T47D (cell line): ENCODE measurements around the gene SIPA1L3.

ENCODE experiments used
- DNase-seq, 2 experiments: peaks; one replicate each; pipeline versions ENCODE4 v3.0.0 to v3.0.0-alpha.2; 2011 to 2012; ENCODE audit warnings: low read depth in 1 of 2, low spot score in 1 of 2
- JUND ChIP-seq: IDR thresholded peaks from 2 replicates; pipeline ENCODE4 v1.6.1; 2012; ENCODE audit warnings: low read depth
- in situ Hi-C: cut with HindIII; loops from 2 replicates; pipeline ENCODE4 v1.10.0; 2016; ENCODE audit warnings: low sequenced_read_pairs, low pct_unique_long_range_greater_than_20kb

The SIPA1L3 gene

DNA sequence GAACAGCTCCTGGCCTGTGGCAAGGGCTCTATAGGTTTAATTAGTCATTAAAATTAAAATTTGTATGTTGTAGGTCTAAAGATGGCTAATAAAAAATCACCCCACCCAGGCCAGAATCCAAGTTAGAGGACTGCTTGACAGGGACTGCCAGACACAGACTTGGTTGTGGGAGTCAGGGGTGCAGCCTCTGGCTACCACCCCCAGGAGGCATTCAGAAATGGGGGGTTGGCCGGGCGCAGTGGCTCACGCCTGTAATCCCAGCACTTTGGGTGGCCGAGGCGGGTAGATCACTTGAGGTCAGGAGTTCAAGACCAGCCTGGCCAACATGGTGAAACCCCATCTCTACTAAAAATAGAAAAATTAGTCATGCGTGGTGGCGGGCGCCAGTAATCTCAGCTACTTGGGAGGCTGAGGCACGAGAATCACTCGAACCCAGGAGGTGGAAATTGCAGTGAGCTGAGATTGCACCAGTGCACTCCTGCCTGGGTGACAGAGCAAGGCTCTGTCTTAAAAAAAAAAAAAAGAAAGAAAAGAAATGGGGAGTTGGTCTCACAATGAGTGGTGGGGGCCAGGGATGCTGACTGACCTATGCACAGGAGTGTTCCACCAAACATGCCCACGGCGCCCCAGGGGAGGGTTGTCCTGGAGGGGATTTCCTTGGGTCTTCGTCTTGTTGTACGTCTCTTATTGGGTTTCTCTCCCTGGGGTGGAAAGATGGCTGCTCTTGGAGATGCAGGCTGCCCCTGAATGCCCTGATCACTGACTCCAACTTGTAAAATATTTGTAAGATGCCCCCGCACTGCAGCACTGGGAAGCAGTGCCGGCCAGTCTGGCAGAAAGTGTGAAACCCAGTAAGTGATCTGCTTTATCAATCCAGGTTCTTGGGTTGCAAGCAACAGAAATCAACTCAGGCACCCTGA lies 68.8 kb downstream of the SIPA1L3 start:
- in situ Hi-C loops: no loop called here
- no peak for DNase-seq
- TF ChIP-seq JUND: no peak

DNA sequence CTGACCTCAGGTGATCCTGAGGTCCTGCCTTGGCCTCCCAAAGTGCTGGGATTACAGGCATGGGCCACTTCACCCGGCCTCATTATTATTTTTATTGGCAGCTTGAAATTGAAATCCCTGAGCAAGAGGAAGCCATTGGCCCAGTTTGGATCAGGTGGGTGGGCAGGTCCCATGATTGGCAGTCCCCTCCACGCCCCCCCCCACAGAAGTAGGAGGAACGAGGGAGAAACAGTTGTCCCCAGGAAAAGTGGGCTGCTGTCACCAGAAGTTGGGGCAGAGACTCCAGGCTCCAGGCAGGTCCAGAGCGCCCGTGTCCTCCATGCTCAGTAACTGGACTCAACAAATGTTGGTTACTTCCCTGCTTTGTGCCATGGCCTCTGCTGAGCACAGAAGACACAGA lies 70.4 kb downstream of the SIPA1L3 start:
- DNase-seq: no peak
- in situ Hi-C loops: no loop called here
- no peak for TF ChIP-seq JUND

DNA sequence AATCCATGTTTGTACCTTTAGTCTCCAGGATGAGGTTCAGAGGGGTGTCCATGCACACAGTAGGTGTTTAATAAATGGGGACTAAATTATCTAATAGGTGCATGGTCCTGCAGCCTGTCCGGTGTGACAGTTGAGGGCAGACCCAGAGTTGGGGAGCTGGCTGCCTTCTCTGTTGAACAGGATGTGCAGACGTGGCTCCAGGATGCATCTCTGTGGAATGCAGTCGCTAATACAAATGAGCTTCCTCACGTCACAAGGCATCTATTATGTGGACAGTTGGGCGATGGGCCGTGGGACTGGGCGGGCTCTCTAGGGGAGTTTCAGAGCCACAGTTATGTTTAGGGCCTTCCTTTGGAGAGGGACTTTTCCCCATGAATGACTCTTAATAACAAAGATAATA lies 71.0 kb downstream of the SIPA1L3 start:
- peak in 1 of 2 experiments; percentile 88 for DNase-seq
- no peak for TF ChIP-seq JUND
- in situ Hi-C loops: no loop called here

DNA sequence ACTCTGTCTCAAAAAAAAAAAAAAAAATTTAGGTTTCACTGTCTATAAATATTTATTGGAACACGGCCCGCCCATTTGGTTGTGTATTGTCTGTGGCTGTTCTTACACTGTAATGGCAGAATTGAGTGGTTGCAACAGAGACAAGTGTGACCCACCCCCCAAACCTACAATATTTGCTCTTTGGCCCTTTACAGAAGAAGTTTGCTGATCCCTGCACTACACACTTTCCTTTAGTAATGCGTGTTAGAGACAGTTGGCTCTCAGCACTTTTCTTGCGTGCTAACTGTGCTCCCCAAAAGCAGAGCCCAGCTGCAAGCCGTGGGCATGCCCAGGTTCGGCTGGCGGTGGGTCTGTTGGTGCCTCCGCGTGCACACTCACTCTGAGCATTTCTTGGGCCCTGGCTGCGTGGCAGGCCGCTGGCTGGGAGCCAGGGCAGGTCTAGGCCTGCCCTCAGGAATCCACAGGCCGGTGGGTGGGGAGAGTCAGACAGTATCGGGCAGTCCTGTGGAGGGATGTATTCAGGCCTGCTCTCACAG lies 72.6 kb downstream of the SIPA1L3 start:
- in situ Hi-C loops: no loop called here
- no peak for TF ChIP-seq JUND
- DNase-seq: peak in 1 of 2 experiments; percentile 87

DNA sequence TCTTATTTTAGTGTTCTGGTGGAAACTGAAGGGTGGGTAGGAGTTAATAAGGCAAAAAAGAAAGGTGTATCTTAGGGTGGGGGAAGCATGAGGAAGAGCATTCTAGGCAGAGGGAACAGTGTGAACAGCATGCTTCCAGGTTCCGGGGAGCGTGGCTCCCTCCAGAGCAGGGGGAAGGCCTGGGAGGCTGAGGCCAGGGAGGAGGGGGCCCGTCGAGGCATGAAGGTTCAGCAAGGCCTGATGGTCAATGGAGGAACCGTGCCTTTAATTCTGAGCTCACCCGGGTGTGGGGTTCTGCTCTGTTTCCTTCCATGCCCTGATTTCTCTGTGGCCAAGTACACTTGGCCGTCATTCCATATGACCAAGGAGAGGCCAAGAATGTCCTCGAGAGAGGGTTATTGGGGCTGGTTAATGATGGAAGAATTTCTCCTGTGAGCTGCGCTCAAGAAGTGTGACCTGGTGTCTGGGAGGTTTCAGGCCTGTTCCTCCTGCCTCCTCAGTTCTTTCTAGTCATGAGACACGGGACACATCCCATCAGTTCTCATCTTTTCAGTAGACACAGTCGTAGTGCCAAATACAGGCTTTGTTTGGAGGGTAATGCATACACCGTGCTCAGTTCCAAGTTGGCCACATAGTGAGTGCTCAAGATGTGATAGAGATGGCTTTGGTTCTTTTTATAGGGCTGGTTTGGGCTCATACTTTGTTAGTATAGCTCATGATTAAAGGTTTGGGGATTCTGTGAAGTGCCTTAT lies 73.6 kb downstream of the SIPA1L3 start:
- DNase-seq: no peak
- TF ChIP-seq JUND: no peak
- in situ Hi-C loops: no loop called here

DNA sequence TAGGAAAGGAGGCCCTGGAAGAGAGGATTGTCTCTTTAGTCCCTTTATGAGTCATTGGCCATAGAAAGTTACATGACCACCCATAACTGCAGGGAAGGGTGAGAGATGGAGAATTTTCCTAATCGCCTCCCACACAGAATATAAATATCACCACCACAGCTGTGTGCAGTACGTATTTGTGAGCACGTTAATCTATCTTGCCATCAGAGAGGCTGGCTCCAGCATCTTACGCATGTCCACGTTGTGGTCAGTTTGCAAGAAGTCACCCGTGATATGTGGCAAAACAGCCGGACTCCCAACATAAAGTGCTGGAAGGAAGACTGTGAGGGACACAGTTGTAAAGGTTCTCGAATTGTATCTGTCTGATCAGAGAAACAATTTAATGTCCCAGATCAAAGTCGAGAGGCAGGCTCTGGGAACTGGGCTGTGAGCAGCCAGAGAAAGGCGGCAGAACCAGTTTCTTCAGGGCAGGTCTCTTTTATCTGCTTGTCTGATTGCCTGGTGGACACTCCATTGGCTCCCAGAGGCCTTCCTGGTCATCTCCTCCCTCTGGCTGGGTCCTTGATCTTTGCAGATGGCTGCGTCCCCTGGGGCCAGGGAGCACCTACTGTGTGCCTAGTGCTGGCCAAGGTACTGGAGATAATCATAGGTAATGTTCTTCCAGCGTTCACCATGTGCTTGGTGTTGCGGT lies 74.9 kb downstream of the SIPA1L3 start:
- in situ Hi-C loops: no loop called here
- peak in 1 of 2 experiments; percentile 59 for DNase-seq
- TF ChIP-seq JUND: no peak

DNA sequence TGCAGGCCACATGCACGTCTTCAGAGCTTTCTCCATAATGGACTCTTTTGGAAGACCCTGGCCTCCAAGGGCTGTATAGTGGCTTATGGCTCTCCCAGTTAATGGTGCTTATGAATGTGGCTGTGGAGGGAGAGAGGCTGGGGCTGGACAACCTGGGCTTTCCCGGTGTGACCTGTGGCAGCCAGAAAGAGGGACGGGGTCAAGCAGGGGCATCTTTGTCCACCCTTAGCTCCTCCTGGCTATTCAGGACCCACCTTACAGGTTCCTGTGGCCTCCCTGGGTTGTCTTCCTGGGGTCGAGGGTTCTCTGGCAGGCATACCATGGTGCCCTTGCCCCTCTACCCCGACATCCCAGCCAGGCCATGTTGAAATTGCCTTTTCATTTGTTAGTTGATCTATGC lies 75.6 kb downstream of the SIPA1L3 start:
- in situ Hi-C loops: no loop called here
- no peak for DNase-seq
- TF ChIP-seq JUND: no peak

DNA sequence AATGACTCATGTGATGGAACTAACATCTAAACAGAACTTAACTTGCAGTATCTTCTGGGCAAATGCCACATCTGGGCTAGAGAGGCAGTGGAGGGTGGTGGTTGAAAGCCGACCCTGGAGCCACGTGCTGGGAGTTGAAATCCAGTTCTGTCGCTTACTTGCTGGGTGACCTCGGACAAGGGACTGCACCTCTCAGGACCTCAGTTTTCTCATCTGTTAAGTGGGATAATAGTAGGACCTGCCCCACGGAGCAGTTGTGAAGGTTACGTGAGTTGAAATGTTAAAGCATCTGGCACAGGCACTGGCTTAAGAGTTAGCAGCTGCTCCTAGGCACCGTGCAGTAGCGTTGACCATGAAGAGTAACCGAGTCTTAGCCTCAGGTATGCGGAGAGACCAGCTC lies 76.1 kb downstream of the SIPA1L3 start:
- in situ Hi-C loops: no loop called here
- no peak for DNase-seq
- TF ChIP-seq JUND: no peak

DNA sequence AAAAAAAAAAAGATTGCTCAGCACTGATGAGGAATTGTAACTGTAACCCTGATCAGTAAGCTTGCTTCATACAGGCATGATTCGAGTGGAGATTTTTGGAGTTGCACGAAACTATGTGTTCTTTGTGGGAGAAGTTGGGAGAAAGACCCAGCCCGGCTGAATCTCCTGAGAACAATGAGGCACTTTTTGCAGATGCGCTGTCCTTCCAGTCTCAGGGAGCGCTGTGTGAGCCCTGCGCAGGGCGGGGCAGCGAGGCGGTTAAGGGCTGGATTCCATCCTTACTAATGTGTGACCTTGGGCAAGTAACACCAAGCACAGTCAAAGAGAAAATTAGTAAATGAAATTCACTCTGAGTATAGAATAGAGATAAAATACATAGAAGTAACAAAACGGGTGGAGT lies 76.9 kb downstream of the SIPA1L3 start:
- in situ Hi-C loops: no loop called here
- no peak for TF ChIP-seq JUND

DNA sequence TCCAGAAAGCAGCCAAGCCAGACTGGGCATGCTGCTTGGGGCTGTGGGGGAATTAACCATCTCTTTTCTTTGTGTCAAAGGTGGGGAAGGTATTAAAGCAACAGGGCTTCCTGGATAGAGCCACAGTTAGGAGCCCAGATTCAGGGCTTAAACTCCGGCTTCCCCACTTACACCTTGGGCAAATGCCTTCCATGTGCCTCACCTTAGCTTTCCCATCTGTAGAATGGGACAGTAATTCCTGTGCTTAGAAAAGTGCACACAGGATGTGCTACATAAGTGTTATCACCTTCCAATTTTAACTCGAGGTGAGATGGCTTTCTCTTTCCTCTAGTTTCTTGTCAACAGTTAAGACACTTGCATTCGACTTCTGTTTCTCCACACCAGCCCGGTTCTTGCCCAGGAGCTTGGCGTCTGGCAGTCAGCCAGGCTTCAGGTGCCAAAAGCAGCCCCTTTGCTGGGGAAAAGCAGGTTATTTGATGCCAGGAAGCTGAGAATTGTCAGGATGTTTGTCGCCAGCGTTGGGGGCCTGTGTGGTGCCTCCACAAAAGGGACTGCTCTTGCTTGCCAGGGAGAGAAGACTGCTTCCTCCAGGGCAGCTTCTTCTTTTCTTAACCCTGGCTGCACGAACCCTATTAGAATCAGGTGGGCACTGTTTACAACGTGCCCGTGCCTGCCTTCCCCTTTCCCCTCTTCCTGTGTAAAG lies 79.2 kb downstream of the SIPA1L3 start:
- TF ChIP-seq JUND: no peak
- no peak for DNase-seq
- in situ Hi-C loops: no loop called here

More for the DNA sequence above, 76.9 kb downstream of the SIPA1L3 start:
- DNase-seq: no peak

DNA sequence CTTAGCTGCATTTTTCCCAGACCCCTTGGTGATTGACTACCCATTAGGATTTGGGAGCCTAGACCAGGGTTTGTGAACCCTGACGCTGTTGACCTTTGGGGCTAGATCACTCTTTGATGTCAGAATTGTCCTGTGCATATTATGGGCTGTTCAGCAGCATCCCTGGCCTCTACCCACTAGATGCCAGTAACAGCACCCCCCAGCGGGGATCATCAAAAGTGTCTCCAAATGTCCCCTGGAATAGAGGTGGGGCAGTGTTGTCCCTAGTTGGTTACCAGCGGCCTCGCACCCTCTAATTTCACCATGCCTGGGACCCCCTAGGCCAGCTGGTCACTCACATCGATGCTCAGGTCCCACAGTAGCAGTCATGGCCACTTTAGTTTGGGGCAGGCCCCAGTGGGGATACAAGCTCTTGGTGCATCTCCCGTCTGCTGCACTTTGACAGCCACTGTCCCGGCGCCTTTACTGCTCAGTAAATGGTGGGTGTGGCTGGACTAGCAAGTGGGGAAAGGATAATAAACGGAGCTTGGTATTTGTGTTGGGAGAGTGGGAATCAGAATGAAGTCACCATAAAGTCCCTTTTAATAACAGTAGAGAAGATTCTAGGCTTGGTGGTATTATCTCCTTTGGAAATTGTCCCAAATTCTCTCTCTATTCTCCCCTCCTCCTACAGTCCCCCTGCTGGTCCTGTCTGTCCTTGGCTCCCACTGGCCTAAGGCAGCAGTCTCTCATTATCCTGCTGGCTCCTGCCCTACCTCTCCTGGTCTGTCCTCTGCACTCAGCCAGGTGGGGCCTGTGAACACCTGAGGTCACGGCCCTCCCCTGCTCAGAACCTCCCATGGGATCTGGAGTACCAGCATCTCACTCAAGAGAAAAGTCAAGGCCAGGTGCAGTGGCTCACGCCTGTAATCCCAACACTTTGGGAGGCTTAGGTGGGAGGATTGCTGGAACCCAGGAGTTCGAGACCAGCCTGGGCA lies 80.6 kb downstream of the SIPA1L3 start:
- TF ChIP-seq JUND: no peak
- peak in 1 of 2 experiments; percentile 61 for DNase-seq
- in situ Hi-C loops: no loop called here
